Stimulated activated CD4-positive, alpha-beta T cell treated with anti-CD3 and anti-CD28 coated beads, Interleukin-2, amount 100 ng/mL, for 24 hours (primary cell): Measurements from ENCODE around the gene PSMG1.
"Not testable (repeated sequence)": the region's sequence is repeated elsewhere in the genome, so short reads cannot be mapped to it uniquely, and the experiment has no call there.

ENCODE experiments used
- DNase-seq, 2 donors: peaks; one replicate each; pipeline ENCODE4 v3.0.0-alpha.2; 2020

PSMG1 gene

GRCh38 chr21:39183272-39184049 lies at the start of gene PSMG1:
TSS of gene PSMG1 (minus strand) at chr21:39183451. CDS start at chr21:39183385, 66 bp downstream.
- DNase-seq, result peak; percentile 96 to 98

GRCh38 chr21:39232861-39233291 lies 49.6 kb upstream of the PSMG1 start:
- no peak for DNase-seq

DNA sequence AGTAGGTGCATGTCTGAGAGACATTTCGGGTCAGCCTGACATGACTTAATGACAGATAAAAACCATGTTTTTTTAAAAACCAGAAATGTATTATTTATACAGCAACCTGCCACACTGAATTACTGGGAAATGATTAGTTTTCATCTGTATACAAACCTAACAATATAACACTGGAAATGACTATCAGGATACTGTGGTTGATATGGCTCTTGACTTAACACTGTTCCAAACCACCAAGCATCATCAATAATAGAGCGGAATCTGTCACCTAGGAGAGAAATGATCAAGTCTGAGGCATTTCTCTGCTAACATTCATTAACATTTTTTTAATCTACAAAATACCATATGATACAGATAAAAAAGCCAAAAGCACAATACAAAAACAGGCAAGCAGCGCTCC lies 41.7 kb upstream of the PSMG1 start:
- no peak for DNase-seq

GRCh38 chr21:39221997-39222486 lies 38.8 kb upstream of the PSMG1 start:
- no peak for DNase-seq

GRCh38 chr21:39221282-39221996 lies 38.2 kb upstream of the PSMG1 start:
- DNase-seq, result no peak

- DNase-seq, result not testable (repeated sequence)
These were observed 37.6 kb upstream of the PSMG1 start for GRCh38 chr21:39220875-39221274.

GRCh38 chr21:39220150-39220549 lies 36.9 kb upstream of the PSMG1 start:
- no peak for DNase-seq

DNA sequence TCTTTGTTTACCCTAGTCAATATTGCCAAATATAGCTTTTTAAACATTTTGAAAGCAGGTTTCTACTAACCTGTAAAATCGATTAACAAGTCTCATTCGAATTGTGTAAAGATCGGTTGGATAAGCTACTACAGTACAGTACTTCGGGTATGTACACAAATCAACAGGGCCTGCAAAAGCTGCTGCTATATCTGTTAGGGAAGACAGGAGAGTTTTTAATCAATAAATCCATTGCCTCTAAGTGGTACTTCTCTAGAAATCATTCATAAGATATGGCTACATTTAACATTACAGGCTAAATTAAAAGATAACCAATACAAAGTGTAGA lies 34.8 kb upstream of the PSMG1 start:
- DNase-seq, result no peak

DNA sequence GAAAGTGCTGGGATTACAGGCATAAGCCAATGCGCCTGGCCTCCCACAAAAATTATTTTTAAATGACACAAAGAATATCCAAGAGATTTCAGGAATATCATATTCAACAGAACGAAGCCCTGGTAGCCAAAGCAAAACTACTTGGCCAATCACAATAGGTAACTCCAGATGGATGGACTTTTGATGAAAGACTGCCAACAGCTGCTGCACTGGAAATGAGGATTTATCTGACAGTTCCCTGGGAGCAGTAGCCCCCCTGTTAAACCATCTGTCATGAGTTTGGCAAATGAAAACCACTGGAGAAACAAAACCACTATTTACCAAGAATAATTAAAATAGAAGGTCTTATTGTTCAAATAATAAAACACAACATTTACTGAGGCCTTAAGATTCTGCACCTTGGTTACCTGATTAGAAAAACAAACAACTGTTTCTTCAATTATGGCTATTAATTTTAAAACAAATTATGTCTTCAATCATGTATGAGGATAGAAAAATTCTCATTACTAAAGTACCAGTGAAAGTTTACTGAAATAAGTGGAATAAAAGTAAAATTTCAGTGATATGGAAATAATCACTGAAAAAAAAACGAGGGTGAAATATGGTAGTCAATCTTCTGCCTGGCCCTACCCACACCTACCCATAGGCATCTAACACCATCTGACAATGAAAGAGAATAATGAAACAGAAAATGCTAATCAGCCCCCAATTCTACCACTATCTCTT lies 34.3 kb upstream of the PSMG1 start:
- no peak for DNase-seq

- no peak for DNase-seq
These were observed 33.0 kb upstream of the PSMG1 start for GRCh38 chr21:39216290-39216689.

DNA sequence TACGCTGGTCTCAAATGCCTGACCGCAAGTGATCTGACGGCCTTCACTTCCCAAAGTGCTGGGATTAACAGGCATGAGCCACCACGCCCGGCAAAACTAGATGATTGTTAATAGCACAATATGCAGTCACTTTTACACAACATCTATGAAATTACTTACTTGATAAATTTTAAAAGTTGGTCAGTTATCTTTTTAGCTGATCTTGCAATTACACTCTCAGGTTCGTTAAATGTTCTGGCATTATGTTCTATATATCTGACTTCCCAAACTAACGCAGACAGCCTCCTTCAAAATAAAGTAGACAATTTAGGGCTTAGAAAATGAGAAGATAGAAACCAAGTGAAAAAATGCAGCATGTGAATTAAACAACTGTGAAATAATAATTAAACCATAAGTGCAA lies 31.8 kb upstream of the PSMG1 start:
- DNase-seq, result no peak

- no peak for DNase-seq
These were observed 26.1 kb upstream of the PSMG1 start for GRCh38 chr21:39209334-39209688.

DNA sequence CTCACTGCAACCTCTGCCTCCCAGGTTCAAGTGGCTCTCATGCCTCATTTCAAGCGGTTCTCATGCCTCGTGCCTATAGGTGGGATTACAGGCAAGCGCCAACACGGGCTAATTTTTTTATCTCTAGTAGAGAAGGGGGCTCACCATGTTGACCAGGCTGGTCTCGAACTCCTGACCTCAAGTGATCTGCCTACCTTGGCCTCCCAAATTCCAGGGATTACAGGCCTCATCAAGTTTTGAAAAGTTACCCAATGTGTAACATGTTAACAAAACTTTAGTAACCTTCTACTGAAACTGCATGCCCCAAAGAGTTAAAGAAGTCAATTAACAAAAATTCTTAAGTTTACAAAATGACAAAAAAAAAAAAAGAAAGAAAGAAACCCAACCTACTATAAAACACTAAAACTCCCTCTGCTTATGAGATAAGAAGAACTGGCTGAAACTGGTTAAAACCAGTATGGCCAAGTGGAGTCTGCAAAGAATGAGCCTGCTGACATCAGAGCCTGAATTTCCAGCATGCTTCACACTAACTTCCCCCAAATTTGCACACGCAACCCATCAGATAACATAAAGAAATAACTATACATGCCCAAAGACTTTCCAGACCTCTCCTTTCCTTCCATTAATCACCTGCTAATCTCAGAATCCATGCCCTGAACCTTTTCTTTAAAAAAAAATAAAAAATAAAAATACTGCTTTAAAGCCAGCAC lies 25.5 kb upstream of the PSMG1 start:
- DNase-seq, result no peak

GRCh38 chr21:39204134-39204533 lies 20.9 kb upstream of the PSMG1 start:
- DNase-seq, result no peak

DNA sequence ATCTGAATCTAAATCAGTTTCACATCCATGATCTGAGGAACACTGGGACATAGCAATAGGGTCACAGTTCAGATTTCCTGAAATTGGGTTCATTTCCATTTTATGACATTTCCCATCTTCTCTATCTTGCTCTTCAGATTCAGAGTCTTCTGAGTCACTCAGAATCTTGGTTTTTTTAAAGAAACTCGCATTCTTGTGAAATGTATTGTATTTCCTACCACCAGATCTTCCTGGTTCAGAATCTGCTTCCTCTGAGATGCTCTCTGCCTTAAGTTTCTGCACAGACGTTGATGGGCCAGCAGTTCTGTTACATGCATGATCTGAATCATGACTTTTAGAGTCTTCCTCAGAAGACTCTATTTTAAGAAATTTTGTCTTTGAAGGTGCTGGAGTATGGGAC lies 15.5 kb upstream of the PSMG1 start:
- no peak for DNase-seq

- DNase-seq, result no peak
These were observed 14.4 kb upstream of the PSMG1 start for GRCh38 chr21:39197448-39198233.

GRCh38 chr21:39196838-39197237 lies 13.6 kb upstream of the PSMG1 start:
- no peak for DNase-seq

DNA sequence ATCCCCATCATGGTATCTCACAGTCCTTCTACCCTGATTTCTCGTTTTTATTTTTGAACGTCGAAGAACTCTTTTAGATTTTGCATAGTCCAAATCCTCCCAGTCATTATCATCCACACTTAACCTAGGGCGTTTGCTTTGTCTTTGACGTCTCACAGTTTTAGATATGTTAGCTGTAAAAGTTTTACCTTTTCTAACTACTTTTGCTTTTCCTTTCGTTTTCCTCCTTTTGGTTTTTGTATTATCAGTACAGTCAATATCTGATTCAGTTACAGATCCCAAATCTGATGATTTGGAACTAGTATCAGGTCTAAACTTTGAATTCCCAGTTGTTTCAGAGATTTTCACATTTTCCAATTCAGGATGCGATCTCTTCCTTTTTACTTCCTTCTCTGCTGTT lies 13.1 kb upstream of the PSMG1 start:
- DNase-seq, result no peak

- no peak for DNase-seq
These were observed 10.1 kb upstream of the PSMG1 start for GRCh38 chr21:39193380-39193779.

- no peak for DNase-seq
These were observed 6.8 kb upstream of the PSMG1 start for GRCh38 chr21:39189857-39190604.

DNA sequence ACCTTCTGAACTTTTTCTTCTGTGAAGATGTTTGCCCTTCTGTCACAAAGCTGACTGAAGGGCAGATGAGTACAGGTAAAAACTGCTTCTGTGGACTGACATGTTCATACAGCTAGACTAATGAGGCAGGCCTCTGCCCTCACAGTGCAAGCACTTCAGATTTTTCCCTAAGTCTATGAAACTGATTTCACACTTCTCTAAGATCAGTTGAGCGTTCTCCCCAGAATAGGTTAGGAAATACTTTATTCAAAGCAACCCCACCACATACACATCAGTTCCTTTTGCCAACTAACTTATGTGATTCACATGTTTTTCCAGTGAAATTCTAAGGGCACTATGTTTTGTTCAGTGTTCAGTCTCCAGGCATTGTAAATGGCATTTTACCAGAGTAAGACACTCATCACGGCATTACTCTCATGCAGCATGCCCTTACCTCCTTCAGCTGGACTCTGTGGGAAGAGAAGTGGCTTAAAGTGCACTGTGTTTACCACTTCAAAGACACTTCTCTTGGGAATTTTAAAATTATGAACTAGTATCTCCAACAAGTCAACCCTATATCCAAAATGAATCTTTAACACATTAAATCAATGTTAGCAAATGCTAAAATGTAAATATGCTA lies 5.4 kb upstream of the PSMG1 start:
- DNase-seq, result no peak
